ENCODE results near the gene GDPD5. TPM values are rescaled to one million over a fixed set of nuclear protein-coding genes. Genes with fewer than 3 reads are reported as not detected.
A peak's percentile ranks its signal among the peaks of the same experiment; 100 is the strongest.

GDPD5 gene
- total RNA-seq, 1 experiment from 2014 or later: 7.8 TPM

DNA sequence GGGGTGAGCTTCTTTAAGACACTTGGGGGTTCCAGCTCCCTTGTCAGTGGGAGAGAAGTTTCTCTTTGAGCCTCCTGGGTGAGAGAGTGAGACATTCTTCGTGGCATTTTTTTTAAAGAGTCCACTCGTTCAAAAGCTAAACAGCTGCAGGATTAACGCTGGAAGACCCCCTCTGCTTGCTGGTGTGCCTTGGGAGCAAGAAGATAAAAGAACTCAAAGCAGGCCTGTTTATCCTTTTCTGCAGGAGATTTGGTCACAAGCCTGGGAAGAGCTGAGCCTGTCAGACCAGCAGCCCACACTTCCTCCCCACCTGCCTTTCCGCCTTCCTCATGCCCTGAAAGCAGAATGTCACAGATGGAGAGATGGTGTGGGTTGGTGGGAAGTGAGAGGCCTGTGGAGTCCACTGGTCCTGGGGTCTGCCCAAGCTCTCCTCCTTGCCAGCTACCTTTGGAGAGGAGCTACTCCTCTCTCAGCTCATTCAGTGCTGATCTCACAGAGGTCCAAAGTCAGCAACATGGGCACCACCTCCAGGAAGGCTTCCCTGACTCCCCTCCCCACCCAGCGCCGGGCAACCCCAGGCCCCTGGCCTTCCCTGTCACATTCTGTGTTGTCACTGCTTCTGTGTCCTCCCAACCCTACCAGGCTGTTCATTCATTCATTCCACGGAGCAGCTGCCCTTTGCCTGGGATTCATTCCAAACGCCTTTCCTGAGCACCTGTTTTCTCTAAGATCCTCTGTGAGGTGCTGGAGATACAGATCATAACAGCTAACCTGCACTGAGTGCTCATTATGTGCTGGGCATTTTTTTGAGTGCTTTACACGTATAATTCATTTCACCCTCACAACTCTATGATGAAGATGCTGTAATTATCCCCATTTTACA is 6.7 kb downstream of the GDPD5 start:
- Histone ChIP-seq H3K23ac (ENCODE audit: insufficient read length, low read depth, low read length) (no peak overlapping the region), H3K79me2 (ENCODE audit: insufficient read depth, low read length) (no peaks in the 10 kb centered on the region), H3K4me1 (ENCODE audit: insufficient read depth, low read length) (no peaks in the 10 kb centered on the region), H3K4ac (ENCODE audit: low read depth, low read length) (no peak overlapping the region), H3T11ph (ENCODE audit: low read length) (no peak overlapping the region), H4K8ac (replicated peaks; ENCODE audit: insufficient read length, low read depth, low read length) (no peak overlapping the region), H3K9ac (ENCODE audit: extremely low read depth, insufficient read length, low read length) (no peak overlapping the region), H2AFZ (ENCODE audit: low read length) (no peak overlapping the region), H2AK5ac (ENCODE audit: insufficient read length, low read length) (no peak overlapping the region), H2BK12ac (ENCODE audit: insufficient read length, low read depth, low read length) (no peak overlapping the region), H3K27ac (ENCODE audit: insufficient read length, low read depth, low read length) (no peak overlapping the region), H3K9me3 (ENCODE audit: control insufficient read depth, low read depth, low read length) (no peaks in the 10 kb centered on the region), H3K4me2 (ENCODE audit: insufficient read depth, insufficient read length, low read length) (no peak overlapping the region), H2BK20ac (ENCODE audit: low read depth, low read length, poor library complexity, severe bottlenecking) (no peak overlapping the region), H3K79me1 (ENCODE audit: insufficient read depth, low read depth, low read length, poor library complexity, severe bottlenecking) (no peaks in the 10 kb centered on the region), H3K14ac (ENCODE audit: insufficient read depth, low read length) (no peak overlapping the region; the same call in 1 of the 2 replicates), H3K27me3 (ENCODE audit: insufficient read depth, low read length) (peaks cover 9% of the 10 kb centered on the region; the same call in 1 of the 2 replicates), H3K23me2 (ENCODE audit: insufficient read length, low read depth, low read length, poor library complexity, severe bottlenecking) (no peaks in the 10 kb centered on the region), H4K5ac (ENCODE audit: insufficient read length, low read depth, low read length) (no peak overlapping the region), H2BK120ac (ENCODE audit: low read depth, low read length, poor library complexity, severe bottlenecking) (no peak overlapping the region), H4K20me1 (ENCODE audit: control insufficient read depth, insufficient read depth, insufficient read length) (no peaks in the 10 kb centered on the region), H3K18ac (ENCODE audit: insufficient read length, low read depth, low read length) (no peak overlapping the region), H3K56ac (ENCODE audit: insufficient read length, low read depth, low read length) (no peak overlapping the region), H4K91ac (ENCODE audit: insufficient read length, low read depth, low read length) (no peak overlapping the region), H2BK5ac (ENCODE audit: insufficient read length, low read length) (no peak overlapping the region), H2BK15ac (ENCODE audit: low read depth, low read length) (no peak overlapping the region)
- TF ChIP-seq, protein P1, sequence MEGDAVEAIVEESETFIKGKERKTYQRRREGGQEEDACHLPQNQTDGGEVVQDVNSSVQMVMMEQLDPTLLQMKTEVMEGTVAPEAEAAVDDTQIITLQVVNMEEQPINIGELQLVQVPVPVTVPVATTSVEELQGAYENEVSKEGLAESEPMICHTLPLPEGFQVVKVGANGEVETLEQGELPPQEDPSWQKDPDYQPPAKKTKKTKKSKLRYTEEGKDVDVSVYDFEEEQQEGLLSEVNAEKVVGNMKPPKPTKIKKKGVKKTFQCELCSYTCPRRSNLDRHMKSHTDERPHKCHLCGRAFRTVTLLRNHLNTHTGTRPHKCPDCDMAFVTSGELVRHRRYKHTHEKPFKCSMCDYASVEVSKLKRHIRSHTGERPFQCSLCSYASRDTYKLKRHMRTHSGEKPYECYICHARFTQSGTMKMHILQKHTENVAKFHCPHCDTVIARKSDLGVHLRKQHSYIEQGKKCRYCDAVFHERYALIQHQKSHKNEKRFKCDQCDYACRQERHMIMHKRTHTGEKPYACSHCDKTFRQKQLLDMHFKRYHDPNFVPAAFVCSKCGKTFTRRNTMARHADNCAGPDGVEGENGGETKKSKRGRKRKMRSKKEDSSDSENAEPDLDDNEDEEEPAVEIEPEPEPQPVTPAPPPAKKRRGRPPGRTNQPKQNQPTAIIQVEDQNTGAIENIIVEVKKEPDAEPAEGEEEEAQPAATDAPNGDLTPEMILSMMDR (conservative IDR thresholded peaks at IDR 0.05): no peak
- Mint-ChIP-seq H3K9me3 (no peaks in the 10 kb centered on the region; a peak in 1 of 5 replicates), H3K27me3 (ENCODE audit: low read depth) (peaks cover 20% of the 10 kb centered on the region), H3K4me3 (peak overlapping the region in 1 of 2 experiments; percentile 12; a peak in 1 of 5 replicates), H3K4me1 (peaks cover 12 to 22% of the 10 kb centered on the region in 2 experiments), H3K36me3 (ENCODE audit: insufficient read depth in 1 of 3, low read depth in 3 of 3) (no peaks in the 10 kb centered on the region), H3K27ac (peak overlapping the region in 2 of 3 experiments; percentile 50 to 58; a peak in 2 of 7 replicates)
- no peak for DNase-seq
- no CpG with 5 or more reads among the region's 9 CpGs for WGBS (ENCODE audit: extremely low coverage, insufficient read length, low lambda C conversion rate)
